HG03442 (cell line): ENCODE data around the gene VPS13D.
"Not testable (repeated sequence)": the region's sequence is repeated elsewhere in the genome, so short reads cannot be mapped to it uniquely, and the experiment has no call there.

Experiments
- ATAC-seq: cut with Tn5 transposase; IDR thresholded peaks from one replicate; pipeline ENCODE4 v1.9.1; 2021; ENCODE audit warnings: mild to moderate bottlenecking, moderate library complexity; ENCODE audit not compliant: unreplicated experiment

VPS13D gene

GRCh38 chr1:12444329-12444841, 214.6 kb downstream of the VPS13D start:
- no peak for ATAC-seq

DNA sequence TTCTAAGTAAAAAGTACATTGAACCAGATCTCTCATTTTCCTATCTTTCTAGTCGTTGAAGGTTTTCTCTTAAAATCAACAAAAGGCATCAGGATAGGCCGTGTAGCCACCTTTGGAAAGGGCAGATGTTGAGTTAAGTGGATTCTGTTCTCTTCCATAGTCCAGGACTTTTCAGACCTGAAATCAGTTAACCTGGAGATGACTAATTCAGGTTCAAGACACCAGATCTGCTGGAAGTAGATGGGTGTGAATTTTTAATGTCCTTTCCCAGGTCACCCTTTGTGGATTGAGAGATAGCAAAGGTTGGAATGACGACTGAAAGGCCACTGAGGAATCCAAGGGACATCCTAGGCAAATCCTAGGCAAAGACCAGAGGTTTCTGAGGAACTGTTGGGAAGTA, 215.4 kb downstream of the VPS13D start:
- ATAC-seq: no peak

GRCh38 chr1:12446593-12446992, 216.8 kb downstream of the VPS13D start:
- no peak for ATAC-seq

GRCh38 chr1:12447307-12447706, 217.5 kb downstream of the VPS13D start:
- ATAC-seq: no peak

- ATAC-seq: no peak
These were observed 218.1 kb downstream of the VPS13D start for GRCh38 chr1:12447849-12448312.

GRCh38 chr1:12448746-12449177, 218.9 kb downstream of the VPS13D start:
- ATAC-seq: no peak

- ATAC-seq: no peak
These were observed 220.4 kb downstream of the VPS13D start for GRCh38 chr1:12450090-12450755.

DNA sequence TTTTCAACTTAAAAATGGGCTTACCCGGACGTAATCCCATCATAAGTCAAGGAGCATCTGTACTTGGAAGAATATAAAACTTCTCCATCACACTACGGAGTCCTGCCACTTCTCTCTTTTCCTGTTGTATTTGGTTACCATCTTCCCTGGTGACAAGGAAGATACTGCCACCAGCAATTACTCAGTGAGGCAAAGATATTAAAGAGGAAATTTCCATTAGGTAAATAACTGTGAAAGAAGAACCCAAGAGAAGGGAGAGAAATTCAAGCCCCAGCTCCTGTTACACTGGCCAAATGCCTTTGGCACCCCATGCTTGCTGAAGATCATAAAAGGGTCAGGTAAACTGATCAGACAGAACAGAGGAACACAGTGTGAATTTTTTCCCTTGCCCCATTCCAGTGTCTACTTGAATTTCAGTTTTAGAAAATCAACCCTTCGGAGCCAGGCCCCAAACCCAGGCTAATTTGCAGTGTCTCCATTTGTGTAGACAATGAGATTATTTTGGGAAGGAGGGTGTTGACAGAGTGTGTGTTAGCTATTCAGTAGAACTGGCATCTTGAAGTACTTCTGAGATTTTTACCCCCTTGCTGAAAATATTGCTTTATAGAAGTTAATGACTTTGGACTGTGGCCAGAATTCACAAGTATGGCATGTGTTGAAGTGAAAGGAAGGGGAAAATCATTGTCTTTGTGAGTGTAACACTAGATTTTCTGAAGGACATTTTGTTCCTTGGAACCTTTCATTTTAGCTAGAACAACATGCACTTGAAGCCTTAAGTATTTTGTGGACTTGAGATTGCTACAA, 221.1 kb downstream of the VPS13D start:
- ATAC-seq: no peak

DNA sequence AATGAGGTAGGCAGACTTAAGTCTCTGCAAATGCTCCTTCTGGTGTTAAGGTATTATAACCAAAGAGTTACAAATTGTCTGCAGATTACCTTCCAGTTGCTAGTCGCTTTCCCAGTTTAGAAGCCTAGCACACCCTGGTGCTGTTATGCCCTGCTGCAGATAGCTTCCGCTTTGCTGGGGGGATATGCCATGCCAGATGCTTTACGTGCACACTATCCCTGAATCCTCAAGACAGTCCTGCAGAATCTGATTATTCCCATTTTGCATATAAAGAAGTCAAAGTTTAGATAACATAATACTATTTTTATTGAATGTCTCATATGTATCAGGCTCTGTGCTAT, 221.7 kb downstream of the VPS13D start:
- ATAC-seq: no peak

GRCh38 chr1:12452262-12452661, 222.4 kb downstream of the VPS13D start:
- no peak for ATAC-seq

DNA sequence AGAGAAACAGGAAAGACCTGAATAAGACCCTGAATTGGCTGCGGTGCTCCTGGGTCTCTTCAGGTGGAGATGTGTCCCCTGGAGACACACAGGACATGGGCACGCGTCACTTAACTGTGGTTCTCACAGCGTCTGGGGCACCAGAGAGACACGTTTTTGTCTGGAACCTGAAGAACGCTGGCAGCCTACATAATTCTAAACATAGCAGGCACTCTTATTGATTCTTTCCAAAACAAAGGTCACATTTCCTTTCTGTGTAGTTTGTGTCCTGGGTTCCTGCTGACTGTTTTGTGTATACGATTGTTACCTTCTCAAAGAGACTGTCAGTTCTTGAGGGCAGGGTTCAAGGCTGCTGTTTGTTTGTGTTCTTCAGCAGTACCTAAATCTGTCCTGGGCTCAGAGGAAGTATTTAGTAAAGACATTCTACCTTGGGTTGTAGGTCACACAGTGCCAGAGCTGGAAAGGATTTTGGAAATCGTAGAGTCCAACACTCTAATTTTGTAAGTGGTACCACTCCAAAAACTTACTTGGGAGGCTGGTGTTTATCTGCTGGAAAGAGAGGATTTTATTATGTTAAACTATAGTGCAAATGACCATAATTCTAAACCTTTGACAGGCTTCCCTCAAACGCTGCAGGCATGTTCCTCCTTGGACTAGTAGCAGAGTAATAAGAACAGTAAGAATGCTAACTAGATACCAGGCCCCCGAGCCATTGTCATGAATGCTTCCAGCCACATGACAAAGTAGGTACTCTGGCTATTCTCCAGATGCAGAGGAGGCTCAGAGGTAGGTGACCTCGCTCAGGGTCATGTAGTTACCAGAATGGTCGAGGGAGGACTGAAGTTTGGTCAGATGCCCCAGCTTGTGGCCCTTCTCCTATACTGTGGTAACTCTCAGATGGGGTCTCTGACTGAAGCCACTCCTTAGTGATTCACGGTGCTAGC, 223.8 kb downstream of the VPS13D start:
- ATAC-seq: no peak

DNA sequence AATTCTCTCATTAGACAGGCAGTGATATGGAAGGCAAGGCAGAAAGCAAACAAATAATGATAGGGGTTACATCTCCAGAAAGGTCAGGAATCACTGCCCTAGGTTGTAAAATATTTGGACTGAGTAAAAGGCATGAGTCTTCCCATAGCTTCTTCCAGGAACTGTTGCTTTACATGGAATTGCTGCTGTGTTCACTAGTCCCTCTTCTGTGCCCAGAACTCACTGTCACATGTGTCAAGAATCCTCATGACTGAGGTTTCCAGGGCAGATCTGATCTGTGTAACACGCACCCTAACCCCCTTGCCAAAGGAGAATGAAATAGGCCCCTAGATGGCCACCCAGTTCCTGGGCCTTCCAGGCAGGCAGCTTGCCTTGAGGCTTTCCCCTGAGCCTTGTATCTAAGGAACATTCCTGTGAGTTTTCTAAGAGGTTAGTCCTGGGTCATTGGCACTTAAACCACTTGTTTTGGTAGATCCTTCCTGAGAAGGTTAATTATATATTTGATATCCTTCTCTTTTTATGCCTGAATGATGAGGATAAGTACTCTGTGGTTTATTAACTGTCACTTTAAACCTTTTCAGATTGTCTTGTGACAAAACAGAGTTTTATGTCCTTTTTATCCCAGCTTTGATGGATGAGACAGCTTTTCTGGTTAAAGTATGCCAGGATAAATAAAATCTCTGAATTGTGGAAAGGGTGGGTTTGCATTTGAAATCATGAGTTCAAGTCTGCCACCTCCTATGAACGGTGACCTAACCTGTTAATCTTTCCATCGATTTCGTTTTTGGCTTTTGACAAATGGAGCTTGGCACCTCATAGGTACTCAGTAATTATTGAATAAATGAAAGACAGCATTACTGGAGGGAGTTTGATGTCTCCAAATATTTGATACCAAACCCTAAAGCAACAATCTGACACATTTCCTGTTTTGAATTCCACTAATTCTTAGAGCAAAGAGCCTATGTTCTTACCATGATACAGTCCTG, 224.9 kb downstream of the VPS13D start:
- no peak for ATAC-seq

DNA sequence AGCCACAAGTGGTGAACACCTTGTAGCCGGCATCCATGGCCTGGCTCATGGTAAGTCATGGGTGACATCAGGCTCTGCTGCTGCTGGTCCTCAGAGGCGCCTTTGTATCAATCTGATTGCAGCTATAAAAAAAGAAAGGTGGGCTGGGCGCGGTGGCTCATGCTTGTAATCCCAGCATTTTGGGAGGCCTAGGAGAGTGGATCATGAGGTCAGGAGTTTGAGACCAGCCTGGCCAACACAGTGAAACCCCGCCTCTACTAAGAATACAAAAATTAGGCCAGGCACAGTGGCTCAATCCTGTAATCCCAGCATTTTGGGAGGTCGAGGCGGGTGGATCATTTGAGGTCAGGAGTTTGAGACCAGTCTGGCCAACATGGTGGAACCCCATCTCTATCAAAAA, 226.3 kb downstream of the VPS13D start:
- not testable (repeated sequence) for ATAC-seq

DNA sequence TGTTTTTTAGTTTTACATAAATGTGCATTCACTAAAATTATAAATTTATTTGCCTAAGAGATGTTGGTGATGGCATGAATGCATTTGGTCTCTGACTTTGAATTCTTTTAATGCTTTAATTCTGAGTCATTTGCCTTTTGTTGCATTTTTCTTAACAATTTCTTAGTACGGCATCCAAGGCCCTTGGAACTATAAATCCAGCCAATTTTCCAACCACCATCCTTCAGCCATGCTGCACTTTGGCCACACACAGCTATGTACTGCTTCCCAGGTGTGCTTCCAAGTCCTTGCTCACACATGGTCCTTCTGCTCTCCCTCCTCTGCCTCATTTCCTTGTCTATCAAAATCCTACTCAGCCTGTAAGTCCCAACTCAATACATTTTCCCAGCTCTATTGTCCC, 227.1 kb downstream of the VPS13D start:
- no peak for ATAC-seq

DNA sequence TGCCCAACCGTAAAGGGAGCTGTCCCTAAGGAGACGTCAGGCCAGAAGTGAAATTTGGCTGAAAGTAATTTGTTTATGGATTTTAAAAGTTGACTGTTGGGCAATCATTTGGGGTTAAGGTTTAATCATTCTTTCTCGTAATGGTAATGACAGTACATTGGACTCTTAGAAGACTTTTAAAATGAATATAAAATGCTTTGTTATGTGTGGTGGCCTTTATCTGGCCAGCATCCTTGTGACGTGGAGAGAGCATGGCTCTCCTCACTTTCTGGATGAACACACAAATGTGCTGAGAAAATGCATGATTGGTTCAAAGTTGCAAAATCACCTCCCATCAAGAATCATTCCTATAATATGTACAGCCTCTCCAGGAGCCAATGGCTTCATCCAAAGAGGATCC, 227.9 kb downstream of the VPS13D start:
- no peak for ATAC-seq

DNA sequence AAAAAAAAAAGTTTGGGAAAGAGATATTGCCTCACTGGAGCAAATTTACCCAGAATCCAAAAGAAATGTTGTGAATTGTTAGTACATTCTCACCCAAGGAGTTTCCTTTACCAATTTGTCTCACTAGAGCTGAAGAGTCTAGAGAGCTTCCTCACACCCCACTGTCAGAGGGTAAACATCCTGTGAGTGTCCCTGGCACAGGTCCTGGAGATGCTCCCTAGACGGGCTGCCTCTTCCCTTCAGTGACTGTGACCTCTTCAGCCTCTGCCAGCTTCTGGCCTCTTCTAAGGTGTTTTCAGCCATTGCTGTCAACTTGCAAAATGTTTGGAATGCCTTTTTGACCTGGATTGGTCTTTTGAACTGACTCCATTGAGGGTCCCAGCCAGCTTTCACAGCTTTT, 228.7 kb downstream of the VPS13D start:
- no peak for ATAC-seq

- ATAC-seq: no peak
These were observed 230.3 kb downstream of the VPS13D start for GRCh38 chr1:12460121-12460520.

DNA sequence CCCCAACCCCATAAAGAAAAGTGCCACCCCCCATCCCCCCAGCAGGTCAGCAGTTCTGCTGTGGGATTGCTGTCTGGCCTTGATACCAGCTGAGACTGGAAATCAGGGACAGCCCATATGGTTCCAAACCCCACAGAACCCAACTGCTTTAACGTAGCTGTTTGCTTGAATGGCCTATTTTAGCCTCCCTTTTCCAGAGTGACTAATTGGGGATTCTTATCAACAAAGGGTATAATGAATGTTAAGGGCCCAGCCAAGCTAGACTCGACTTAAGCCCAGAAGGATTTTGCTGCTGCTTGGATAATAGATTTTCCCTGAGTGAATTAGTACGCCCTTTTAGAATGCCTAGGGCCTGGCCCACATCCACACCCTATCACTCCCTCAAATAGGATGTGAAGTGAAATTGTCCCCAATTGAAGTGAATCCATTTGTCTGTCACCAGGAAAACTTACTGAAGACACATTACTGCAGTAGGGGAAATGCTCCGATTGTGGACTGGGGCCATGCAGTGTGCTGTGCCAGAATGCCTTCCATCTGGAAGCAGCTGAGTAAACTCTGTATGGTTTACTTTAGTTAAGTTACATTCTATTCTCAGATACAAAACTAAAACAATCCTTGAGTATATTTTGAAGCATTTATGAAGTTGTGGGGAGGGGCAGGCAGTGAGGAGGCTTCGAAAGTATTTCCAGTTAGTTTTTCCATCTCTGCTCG, 231.2 kb downstream of the VPS13D start:
- ATAC-seq: no peak

- no peak for ATAC-seq
These were observed 231.9 kb downstream of the VPS13D start for GRCh38 chr1:12461754-12462153.
